Measurements from ENCODE around the gene PPP1CC. TPM values are rescaled to one million over a fixed set of nuclear protein-coding genes. Genes with fewer than 3 reads are reported as not detected.
"Not testable (repeated sequence)": the region's sequence is repeated elsewhere in the genome, so short reads cannot be mapped to it uniquely, and the experiment has no call there.

The PPP1CC gene
- total RNA-seq, 4 donors from 2014 or later = 103 to 135 (median 126) TPM

- H3K9me3 ChIP-seq = no peaks in the 10 kb centered on the region
- H3K4me1 ChIP-seq = peaks cover 12 to 92% (median 35%) of the 10 kb centered on the region in 3 donors
- TF ChIP-seq POLR2AphosphoS5 (IDR thresholded peaks at IDR 0.05) (no peak), POLR2A (IDR thresholded peaks at IDR 0.05) (no peak), EP300 (IDR thresholded peaks at IDR 0.05) (no peak), CTCF (IDR thresholded peaks at IDR 0.05) (no peak)
- H3K36me3 ChIP-seq = peaks cover 0 to 13% of the 10 kb centered on the region in 2 donors
- H3K27me3 ChIP-seq = no peaks in the 10 kb centered on the region
- peak overlapping the region in 1 of 4 donors; percentile 0 for H3K27ac ChIP-seq
- no peak for ATAC-seq
- 66 to 83% methylated on average over 2 to 3 of the region's 3 CpGs for WGBS, 2 donors (ENCODE audit: low coverage in 1 of 2)
- no peak overlapping the region for H3K4me3 ChIP-seq
Measured at GRCh38 chr12:110737532-110737931, 5.2 kb downstream of the PPP1CC start.

GRCh38 chr12:110737016-110737415, 5.7 kb downstream of the PPP1CC start:
- Histone ChIP-seq H3K36me3 (peaks cover 0 to 13% of the 10 kb centered on the region in 2 donors), H3K4me1 (peaks cover 12 to 97% (median 35%) of the 10 kb centered on the region in 3 donors)
- not testable (repeated sequence) for H3K27me3 ChIP-seq, H3K4me3 ChIP-seq, H3K9me3 ChIP-seq, ATAC-seq, H3K27ac ChIP-seq
- WGBS, 2 donors (ENCODE audit: low coverage in 1 of 2) = 65 to 68% methylated on average over 4 to 5 of the region's 5 CpGs

GRCh38 chr12:110733900-110734299, 8.8 kb downstream of the PPP1CC start:
- H3K4me3 ChIP-seq = no peak overlapping the region
- no peak for ATAC-seq
- no peak overlapping the region for H3K27ac ChIP-seq
- TF ChIP-seq POLR2AphosphoS5 (IDR thresholded peaks at IDR 0.05) (no peak), POLR2A (IDR thresholded peaks at IDR 0.05) (no peak), EP300 (IDR thresholded peaks at IDR 0.05) (no peak), CTCF (IDR thresholded peaks at IDR 0.05) (no peak)
- H3K27me3 ChIP-seq = no peaks in the 10 kb centered on the region
- peaks cover 12 to 81% (median 22%) of the 10 kb centered on the region in 3 donors for H3K4me1 ChIP-seq
- peaks cover 0 to 41% of the 10 kb centered on the region in 2 donors for H3K36me3 ChIP-seq
- WGBS, 2 donors (ENCODE audit: low coverage in 1 of 2) = 25 to 67% methylated on average over 1 of the region's 1 CpG
- H3K9me3 ChIP-seq = no peaks in the 10 kb centered on the region

GRCh38 chr12:110733089-110733715, 9.5 kb downstream of the PPP1CC start:
- no peak for ATAC-seq
- H3K9me3 ChIP-seq = no peaks in the 10 kb centered on the region
- H3K27me3 ChIP-seq = no peaks in the 10 kb centered on the region
- WGBS, 2 donors (ENCODE audit: low coverage in 1 of 2) = 37 to 51% methylated on average over 5 of the region's 5 CpGs
- TF ChIP-seq POLR2A (IDR thresholded peaks at IDR 0.05) (no peak), POLR2AphosphoS5 (IDR thresholded peaks at IDR 0.05) (no peak), CTCF (IDR thresholded peaks at IDR 0.05) (no peak), EP300 (IDR thresholded peaks at IDR 0.05) (no peak)
- peaks cover 12 to 74% (median 16%) of the 10 kb centered on the region in 3 donors for H3K4me1 ChIP-seq
- H3K27ac ChIP-seq = peak overlapping the region in 2 of 4 donors; percentile 7 to 11
- peaks cover 3 to 48% of the 10 kb centered on the region in 2 donors for H3K36me3 ChIP-seq
- no peak overlapping the region for H3K4me3 ChIP-seq

GRCh38 chr12:110732572-110732971, 10.1 kb downstream of the PPP1CC start:
- H3K27ac ChIP-seq = peak overlapping the region in 2 of 4 donors; percentile 5 to 11
- ATAC-seq = no peak

More at GRCh38 chr12:110732572-110732971, 10.1 kb downstream of the PPP1CC start:
- 25 to 38% methylated on average over 3 of the region's 3 CpGs for WGBS, 2 donors (ENCODE audit: low coverage in 1 of 2)
- H3K27me3 ChIP-seq = no peaks in the 10 kb centered on the region
- peaks cover 3 to 51% of the 10 kb centered on the region in 2 donors for H3K36me3 ChIP-seq
- no peaks in the 10 kb centered on the region for H3K9me3 ChIP-seq
- TF ChIP-seq POLR2AphosphoS5 (IDR thresholded peaks at IDR 0.05) = no peak
- no peak for TF ChIP-seq POLR2A (IDR thresholded peaks at IDR 0.05)
- no peak for TF ChIP-seq CTCF (IDR thresholded peaks at IDR 0.05)
- TF ChIP-seq EP300 (IDR thresholded peaks at IDR 0.05) = no peak
- no peak overlapping the region for H3K4me3 ChIP-seq
- peaks cover 12 to 68% (median 13%) of the 10 kb centered on the region in 3 donors for H3K4me1 ChIP-seq
